ENCODE measurements around the gene GALNTL6. TPM values are rescaled to one million over a fixed set of nuclear protein-coding genes. Genes with fewer than 3 reads are reported as not detected.

Gene GALNTL6
- total RNA-seq, 1 donor: under 0.01 TPM

- no peak for DNase-seq (ENCODE audit: insufficient read length, low spot score, missing footprints)
- Histone ChIP-seq H3K4me2 (ENCODE audit: insufficient read depth, low read length) (no peak overlapping the region), H4K20me1 (ENCODE audit: insufficient read depth, low read length) (no peaks in the 10 kb centered on the region), H3K27me3 (ENCODE audit: insufficient read depth, low read length) (no peaks in the 10 kb centered on the region), H3K9me3 (ENCODE audit: low read depth, low read length) (no peaks in the 10 kb centered on the region), H2AFZ (ENCODE audit: low read length) (no peak overlapping the region), H3K36me3 (ENCODE audit: insufficient read depth, low read length) (no peaks in the 10 kb centered on the region), H3K4me3 (ENCODE audit: insufficient read depth, low read length) (no peak overlapping the region), H3K4me1 (ENCODE audit: insufficient read depth, low read length) (no peaks in the 10 kb centered on the region), H3K79me2 (ENCODE audit: insufficient read depth, low read length) (no peaks in the 10 kb centered on the region), H3K27ac (ENCODE audit: low read depth, low read length) (no peak overlapping the region)
- TF ChIP-seq, protein P1, sequence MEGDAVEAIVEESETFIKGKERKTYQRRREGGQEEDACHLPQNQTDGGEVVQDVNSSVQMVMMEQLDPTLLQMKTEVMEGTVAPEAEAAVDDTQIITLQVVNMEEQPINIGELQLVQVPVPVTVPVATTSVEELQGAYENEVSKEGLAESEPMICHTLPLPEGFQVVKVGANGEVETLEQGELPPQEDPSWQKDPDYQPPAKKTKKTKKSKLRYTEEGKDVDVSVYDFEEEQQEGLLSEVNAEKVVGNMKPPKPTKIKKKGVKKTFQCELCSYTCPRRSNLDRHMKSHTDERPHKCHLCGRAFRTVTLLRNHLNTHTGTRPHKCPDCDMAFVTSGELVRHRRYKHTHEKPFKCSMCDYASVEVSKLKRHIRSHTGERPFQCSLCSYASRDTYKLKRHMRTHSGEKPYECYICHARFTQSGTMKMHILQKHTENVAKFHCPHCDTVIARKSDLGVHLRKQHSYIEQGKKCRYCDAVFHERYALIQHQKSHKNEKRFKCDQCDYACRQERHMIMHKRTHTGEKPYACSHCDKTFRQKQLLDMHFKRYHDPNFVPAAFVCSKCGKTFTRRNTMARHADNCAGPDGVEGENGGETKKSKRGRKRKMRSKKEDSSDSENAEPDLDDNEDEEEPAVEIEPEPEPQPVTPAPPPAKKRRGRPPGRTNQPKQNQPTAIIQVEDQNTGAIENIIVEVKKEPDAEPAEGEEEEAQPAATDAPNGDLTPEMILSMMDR (IDR thresholded peaks at IDR 0.05; ENCODE audit: extremely low read depth, low read depth, low read length): no peak
Observed at GRCh38 chr4:171983935-171984805, 171.0 kb downstream of the GALNTL6 start.

DNA sequence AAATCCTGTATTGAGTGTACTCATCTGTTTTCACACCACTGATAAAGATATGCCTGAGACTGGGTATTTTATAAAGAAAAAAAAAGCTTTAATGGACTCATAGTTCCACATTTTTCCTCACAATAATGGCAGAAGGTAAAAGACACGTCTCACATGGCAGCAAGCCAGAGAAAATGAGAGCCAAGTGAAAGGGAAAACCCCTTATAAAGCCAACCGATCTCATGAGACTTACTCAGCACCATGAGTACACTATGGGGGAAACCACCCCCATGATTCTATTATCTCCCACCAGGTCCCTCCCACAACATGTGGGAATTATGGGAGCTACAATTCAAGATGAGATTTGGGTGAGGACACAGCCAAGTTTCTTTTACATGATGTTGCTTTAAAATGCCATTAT lies 171.9 kb downstream of the GALNTL6 start:
- no peak for DNase-seq (ENCODE audit: insufficient read length, low spot score, missing footprints)
- TF ChIP-seq, protein P1 (IDR thresholded peaks at IDR 0.05; ENCODE audit: extremely low read depth, low read depth, low read length): no peak
- H3K4me2 ChIP-seq (ENCODE audit: insufficient read depth, low read length): no peak overlapping the region
- no peaks in the 10 kb centered on the region for H3K27me3 ChIP-seq (ENCODE audit: insufficient read depth, low read length)
- no peak overlapping the region for H3K4me3 ChIP-seq (ENCODE audit: insufficient read depth, low read length)
- H3K9me3 ChIP-seq (ENCODE audit: low read depth, low read length): no peaks in the 10 kb centered on the region
- no peak overlapping the region for H3K27ac ChIP-seq (ENCODE audit: low read depth, low read length)
- no peaks in the 10 kb centered on the region for H4K20me1 ChIP-seq (ENCODE audit: insufficient read depth, low read length)
- H3K36me3 ChIP-seq (ENCODE audit: insufficient read depth, low read length): no peaks in the 10 kb centered on the region
- H2AFZ ChIP-seq (ENCODE audit: low read length): no peak overlapping the region
- no peaks in the 10 kb centered on the region for H3K79me2 ChIP-seq (ENCODE audit: insufficient read depth, low read length)
- no peaks in the 10 kb centered on the region for H3K4me1 ChIP-seq (ENCODE audit: insufficient read depth, low read length)

- TF ChIP-seq, protein P1 (IDR thresholded peaks at IDR 0.05; ENCODE audit: extremely low read depth, low read depth, low read length): no peak
- no peaks in the 10 kb centered on the region for H3K27me3 ChIP-seq (ENCODE audit: insufficient read depth, low read length)
- H3K4me3 ChIP-seq (ENCODE audit: insufficient read depth, low read length): no peak overlapping the region
- no peak overlapping the region for H3K4me2 ChIP-seq (ENCODE audit: insufficient read depth, low read length)
- no peaks in the 10 kb centered on the region for H3K9me3 ChIP-seq (ENCODE audit: low read depth, low read length)
- no peaks in the 10 kb centered on the region for H4K20me1 ChIP-seq (ENCODE audit: insufficient read depth, low read length)
- H3K36me3 ChIP-seq (ENCODE audit: insufficient read depth, low read length): no peaks in the 10 kb centered on the region
- no peak overlapping the region for H2AFZ ChIP-seq (ENCODE audit: low read length)
- no peak overlapping the region for H3K27ac ChIP-seq (ENCODE audit: low read depth, low read length)
- DNase-seq (ENCODE audit: insufficient read length, low spot score, missing footprints): no peak
- H3K4me1 ChIP-seq (ENCODE audit: insufficient read depth, low read length): no peaks in the 10 kb centered on the region
- H3K79me2 ChIP-seq (ENCODE audit: insufficient read depth, low read length): no peaks in the 10 kb centered on the region
Observed at GRCh38 chr4:171993247-171993646, 180.0 kb downstream of the GALNTL6 start.

DNA sequence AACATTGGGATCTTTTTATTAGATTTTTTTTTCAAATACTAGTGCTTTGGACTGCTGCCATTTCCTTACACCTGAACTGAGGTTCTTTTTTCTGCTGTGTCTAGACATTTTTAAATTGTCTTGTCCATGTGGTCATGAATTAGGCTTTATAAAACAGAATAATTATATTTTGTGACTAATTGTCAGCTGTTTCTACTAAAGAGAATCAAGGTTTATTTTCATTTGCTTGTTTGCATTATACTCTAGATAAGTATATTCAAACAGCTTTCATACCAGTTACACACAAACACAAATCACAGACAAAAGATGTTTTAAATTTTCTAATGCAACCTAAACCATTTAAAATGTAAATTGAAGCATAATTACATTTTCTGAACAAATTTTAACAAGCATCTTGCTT lies 194.7 kb downstream of the GALNTL6 start:
- no peak overlapping the region for H3K4me3 ChIP-seq (ENCODE audit: insufficient read depth, low read length)
- H3K4me2 ChIP-seq (ENCODE audit: insufficient read depth, low read length): no peak overlapping the region
- no peak overlapping the region for H3K27ac ChIP-seq (ENCODE audit: low read depth, low read length)
- DNase-seq (ENCODE audit: insufficient read length, low spot score, missing footprints): no peak
- no peaks in the 10 kb centered on the region for H3K79me2 ChIP-seq (ENCODE audit: insufficient read depth, low read length)
- no peak overlapping the region for H2AFZ ChIP-seq (ENCODE audit: low read length)
- H3K4me1 ChIP-seq (ENCODE audit: insufficient read depth, low read length): no peaks in the 10 kb centered on the region
- no peaks in the 10 kb centered on the region for H3K36me3 ChIP-seq (ENCODE audit: insufficient read depth, low read length)
- no peaks in the 10 kb centered on the region for H3K27me3 ChIP-seq (ENCODE audit: insufficient read depth, low read length)
- TF ChIP-seq, protein P1 (IDR thresholded peaks at IDR 0.05; ENCODE audit: extremely low read depth, low read depth, low read length): no peak
- no peaks in the 10 kb centered on the region for H4K20me1 ChIP-seq (ENCODE audit: insufficient read depth, low read length)
- H3K9me3 ChIP-seq (ENCODE audit: low read depth, low read length): no peaks in the 10 kb centered on the region

Data from osteoblast (primary cell).